Ovary (tissue), 9 donors: Measurements from ENCODE around the gene TMED9. TPM values are rescaled to one million over a fixed set of nuclear protein-coding genes. Genes with fewer than 3 reads are reported as not detected.

Source experiments
- DNase-seq, 5 donors: peaks; one replicate each; pipeline ENCODE4 v3.0.0-alpha.2; 2019 to 2020
- H3K27ac ChIP-seq, 2 donors: fragments of 200-600 bp; one replicate each; pipeline versions ENCODE4 v1.5.1 to v1.8.0; 2019 to 2022
- H3K27me3 ChIP-seq: fragments of 200-600 bp; one replicate; pipeline ENCODE4 v1.8.0; 2022
- H3K36me3 ChIP-seq: fragments of 200-600 bp; sonication (generic); one replicate; pipeline ENCODE4 v1.5.1; 2019
- H3K4me1 ChIP-seq: one replicate; pipeline ENCODE4 v1.8.1; 2013; ENCODE audit warnings: mild to moderate bottlenecking, moderate library complexity; ENCODE audit not compliant: insufficient read depth
- H3K4me3 ChIP-seq: fragments of 200-600 bp; sonication (generic); one replicate; pipeline ENCODE4 v1.5.1; 2017
- H3K9me3 ChIP-seq, 2 donors: fragments of 200-600 bp in 1 of 2; sonication (generic) in 1 of 2; one replicate each; pipeline versions ENCODE4 v1.5.1 to v1.8.1; 2013 to 2019; ENCODE audit warnings: mild to moderate bottlenecking in 1 of 2, moderate library complexity in 1 of 2
- CTCF ChIP-seq, 3 donors: fragments of 450-650 bp in 2 of 3; fragments of 200-600 bp in 1 of 3; IDR thresholded peaks; one replicate each; pipeline versions ENCODE4 v1.5.1 to v1.8.0; 2016 to 2022; ENCODE audit warnings: antibody characterized with exemption in 3 of 3, mild to moderate bottlenecking in 1 of 3
- EP300 ChIP-seq: sonication (generic); formaldehyde crosslinking; IDR thresholded peaks from one replicate; pipeline ENCODE4 v1.6.1; 2017; ENCODE audit warnings: antibody characterized with exemption
- POLR2A ChIP-seq: fragments of 450-650 bp; IDR thresholded peaks from one replicate; pipeline ENCODE4 v1.6.1; 2017; ENCODE audit warnings: antibody characterized with exemption, mild to moderate bottlenecking, moderate library complexity
- WGBS, 3 donors: extraction: QIAGEN DNeasy Blood & Tissue Kit in 1 of 3; methylation state at CpG; one replicate each; pipeline versions ENCODE4 v1.1.5 to v1.1.7; 2013 to 2017; 5-methylcytosine and 5-hydroxymethylcytosine counted together
- intact Hi-C, 4 donors: fragments of 100-400 bp; cut with DNase I; formaldehyde crosslinking; loops; one replicate each; pipeline versions ENCODE4 v1.11.0 to v1.15.1; 2022 to 2023
- polyA plus RNA-seq, 2 donors: library from polyadenylated mRNA; stranded (reverse); fragments of 200-250 nt in 1 of 2; fragments of 350-450 nt in 1 of 2; fragmentation: Illumina TruSeq in 1 of 2; extraction: RNeasy Lipid Tissue Mini Kit (QIAGEN cat#74804) in 1 of 2; gene quantifications; one replicate each; pipeline ENCODE4 v1.2.3, GENCODE V29; 2013 to 2014
- total RNA-seq, 7 donors: library from RNA; depleted of rRNA in 2 of 7; stranded (reverse); fragments of >200 nt in 2 of 7; fragmentation: NEBNext Ultra II Directional in 3 of 7; extraction: Animal tissue kit (Norgen Biotek cat#: 25700) in 3 of 7; gene quantifications; one replicate each; pipeline versions ENCODE4 v1.1.0 to v1.2.4, GENCODE V29; 2016 to 2023
- donor health status: DM: no; HTN: no; CAD: no; lungs with moderate emphysema.
- donor health status: DM: no; HTN: no; CAD: no.
- donor health status: Bipolar disorder and iron deficiency.
- donor health status: DM: yes; HTN: yes; CAD: no.
- donor health status: DM: no; HTN: no; CAD: no.
- donor health status: DM: yes; HTN: yes; CAD: no.

TMED9 gene
- total and polyA plus RNA-seq, 9 donors: 54.0 to 112 (median 80.3) TPM

DNA sequence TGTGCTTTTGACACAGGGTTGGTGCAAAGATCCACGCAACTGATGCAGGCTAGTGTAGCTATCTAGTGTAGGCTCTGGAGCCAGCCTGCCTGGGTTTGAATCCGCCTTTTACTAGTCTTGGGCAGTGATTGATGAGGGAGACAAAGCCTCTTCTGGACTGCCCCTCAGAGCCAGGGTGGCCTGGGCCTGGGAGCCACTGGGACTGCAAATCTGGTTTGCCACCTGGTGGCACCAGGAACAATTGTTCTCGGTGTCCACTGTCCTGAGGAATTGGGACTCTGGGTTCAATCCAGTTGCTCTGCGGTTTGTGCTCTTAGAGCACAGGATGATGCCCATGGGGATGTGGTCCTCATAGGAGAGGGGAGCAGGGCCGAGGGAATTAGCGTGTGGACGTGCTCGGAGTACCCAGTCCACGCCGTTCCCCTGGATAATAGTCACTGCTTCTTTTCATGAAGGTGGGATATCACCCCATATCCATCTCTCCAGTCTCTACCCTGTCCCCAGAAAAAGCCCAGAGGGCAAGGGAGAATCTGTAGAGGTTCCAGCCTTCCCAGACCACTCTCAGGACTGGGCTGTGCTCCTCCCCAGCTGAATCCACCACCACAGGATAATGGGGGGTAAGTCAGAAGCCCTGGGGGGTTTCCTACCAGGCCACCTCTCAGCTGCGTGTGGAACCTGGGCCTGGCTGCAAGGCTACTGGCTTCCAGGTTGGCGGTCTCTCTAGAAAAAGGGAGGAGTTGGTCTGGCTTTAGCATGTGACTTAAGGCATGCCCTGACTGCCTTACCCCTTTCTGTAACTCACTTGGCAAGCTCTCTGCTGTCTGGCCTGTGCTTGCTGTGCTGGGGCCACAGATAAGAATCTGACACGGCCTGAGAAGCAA, 9.8 kb downstream of the TMED9 start:
- intact Hi-C loops: loop anchor here in 1 of 4 donors (10.0 kb wide), 2 partner anchors 463 to 563 kb away; no protein-coding TSS in a partner anchor

DNA sequence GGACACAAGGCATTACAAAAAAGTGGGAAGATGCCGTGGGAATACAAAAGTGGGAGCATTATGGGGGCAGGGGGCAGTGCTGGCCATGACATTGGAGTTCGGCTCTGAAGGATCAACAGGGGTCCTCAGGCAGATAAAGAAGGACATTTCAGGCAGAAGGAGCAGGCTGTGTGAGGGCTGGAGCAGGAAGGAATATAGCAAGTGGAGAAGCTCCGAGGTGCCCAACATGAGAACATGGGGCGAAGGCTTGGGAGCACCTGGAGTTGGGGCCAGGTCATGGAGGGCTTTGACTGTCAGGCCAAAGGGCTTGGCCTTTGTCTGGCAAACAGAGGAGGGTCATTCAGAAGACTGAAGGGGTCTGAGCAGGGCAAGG, 10.4 kb downstream of the TMED9 start:
- Histone ChIP-seq H3K4me3 (no peak overlapping the region), H3K27me3 (no peaks in the 10 kb centered on the region), H3K9me3 (no peaks in the 10 kb centered on the region), H3K36me3 (no peaks in the 10 kb centered on the region), H3K4me1 (peaks cover 11% of the 10 kb centered on the region), H3K27ac (no peak overlapping the region)
- WGBS, 3 donors: 75 to 91% (median 77%) methylated on average over 4 of the region's 4 CpGs
- intact Hi-C loops: loop anchor here in 1 of 4 donors (10.0 kb wide), 2 partner anchors 462 to 562 kb away; no protein-coding TSS in a partner anchor
- no peak for DNase-seq
- no peak for TF ChIP-seq CTCF (IDR thresholded peaks at IDR 0.05)
- no peak for TF ChIP-seq POLR2A

More for the DNA sequence above, 9.8 kb downstream of the TMED9 start:
- Histone ChIP-seq H3K36me3 (no peaks in the 10 kb centered on the region), H3K27ac (no peak overlapping the region), H3K9me3 (no peaks in the 10 kb centered on the region), H3K4me1 (peaks cover 9% of the 10 kb centered on the region), H3K27me3 (no peaks in the 10 kb centered on the region), H3K4me3 (no peak overlapping the region)
- 81 to 86% (median 82%) methylated on average over 13 of the region's 13 CpGs for WGBS, 3 donors
- TF ChIP-seq POLR2A (no peak), CTCF (IDR thresholded peaks at IDR 0.05) (no peak), EP300 (no peak)
- no peak for DNase-seq

DNA sequence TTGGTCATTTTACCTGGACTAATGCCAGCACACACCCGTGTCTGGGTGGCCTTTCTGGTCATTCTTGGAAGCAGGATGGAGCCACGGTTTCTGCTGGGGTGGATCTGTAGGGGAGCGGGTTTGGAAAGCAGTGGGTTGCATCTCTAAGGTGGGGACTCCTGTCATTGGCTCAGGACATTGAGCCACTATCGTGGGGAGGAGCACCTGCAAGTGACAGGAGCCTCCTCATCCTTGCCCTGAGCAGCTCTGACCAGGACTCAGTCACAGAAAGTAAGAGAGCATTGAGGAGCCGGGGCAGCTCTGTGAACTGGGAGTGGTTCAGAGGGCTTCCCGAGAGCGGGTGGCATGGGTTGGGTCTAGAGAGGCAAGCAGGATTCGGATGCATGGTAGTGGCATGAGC, 11.6 kb downstream of the TMED9 start:
- no peak for DNase-seq
- no peaks in the 10 kb centered on the region for H3K27me3 ChIP-seq
- no peaks in the 10 kb centered on the region for H3K36me3 ChIP-seq
- TF ChIP-seq POLR2A (no peak), CTCF (IDR thresholded peaks at IDR 0.05) (no peak), EP300 (no peak)
- H3K9me3 ChIP-seq: no peaks in the 10 kb centered on the region
- peaks cover 11% of the 10 kb centered on the region for H3K4me1 ChIP-seq
- no peak overlapping the region for H3K27ac ChIP-seq
- intact Hi-C loops: loop anchor here in 1 of 4 donors (10.0 kb wide), 2 partner anchors 461 to 561 kb away; no protein-coding TSS in a partner anchor
- no peak overlapping the region for H3K4me3 ChIP-seq
- WGBS, 3 donors: 71 to 77% (median 73%) methylated on average over 8 of the region's 8 CpGs

DNA sequence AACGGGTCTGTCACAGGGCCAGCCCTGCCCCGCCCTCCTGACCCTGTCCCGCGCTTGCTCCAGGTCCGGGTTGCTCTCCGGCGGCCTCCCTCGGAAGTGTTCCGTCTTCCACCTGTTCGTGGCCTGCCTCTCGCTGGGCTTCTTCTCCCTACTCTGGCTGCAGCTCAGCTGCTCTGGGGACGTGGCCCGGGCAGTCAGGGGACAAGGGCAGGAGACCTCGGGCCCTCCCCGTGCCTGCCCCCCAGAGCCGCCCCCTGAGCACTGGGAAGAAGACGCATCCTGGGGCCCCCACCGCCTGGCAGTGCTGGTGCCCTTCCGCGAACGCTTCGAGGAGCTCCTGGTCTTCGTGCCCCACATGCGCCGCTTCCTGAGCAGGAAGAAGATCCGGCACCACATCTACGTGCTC, 12.1 kb downstream of the TMED9 start:
- Histone ChIP-seq H3K9me3 (no peaks in the 10 kb centered on the region), H3K36me3 (no peaks in the 10 kb centered on the region), H3K4me1 (peaks cover 9% of the 10 kb centered on the region), H3K27ac (no peak overlapping the region), H3K27me3 (no peaks in the 10 kb centered on the region), H3K4me3 (no peak overlapping the region)
- intact Hi-C loops: loop anchor here in 1 of 4 donors (10.0 kb wide), 2 partner anchors 461 to 561 kb away; no protein-coding TSS in a partner anchor
- 79 to 86% (median 86%) methylated on average over 26 to 27 of the region's 27 CpGs for WGBS, 3 donors
- no peak for TF ChIP-seq EP300
- no peak for TF ChIP-seq CTCF (IDR thresholded peaks at IDR 0.05)
- no peak for TF ChIP-seq POLR2A
- no peak for DNase-seq
